SK-N-SH (cell line): ENCODE measurements around the gene TNFRSF18. TPM values are rescaled to one million over a fixed set of nuclear protein-coding genes. Genes with fewer than 3 reads are reported as not detected.

Experiments
- CTCF ChIA-PET: fragments of 300-600, 350-600 bp; formaldehyde crosslinking; extraction: SDS; loops from one replicate; lab custom pipeline; 2021; lab: Yijun Ruan, JAX
- POLR2A ChIA-PET: fragments of 350-600 bp; sonication (Branson Sonifier 250); formaldehyde crosslinking; extraction: SDS; loops from one replicate; lab custom pipeline; 2020; ENCODE audit warnings: antibody characterized with exemption, inconsistent platforms; lab: Yijun Ruan, JAX
- DNase-seq: peaks from one replicate; pipeline ENCODE4 v3.0.0; 2012
- H2AFZ ChIP-seq: fragments of 200-600 bp; sonication (generic); 2 replicates; pipeline ENCODE4 v1.8.1; 2016; ENCODE audit warnings: antibody characterized with exemption, mild to moderate bottlenecking, low read depth
- H3F3A ChIP-seq: fragments of 200-600 bp; sonication (generic); replicated peaks from 2 replicates; pipeline ENCODE3; 2016; ENCODE audit warnings: antibody characterized with exemption, mild to moderate bottlenecking; ENCODE audit not compliant: insufficient read depth
- H3K27ac ChIP-seq, 2 experiments: fragments of 200-500 bp in 1 of 2; fragments of 200-600 bp in 1 of 2; sonication (Bioruptor generic) in 1 of 2; sonication (generic), shearing (Covaris generic) in 1 of 2; 2 replicates each; pipeline versions ENCODE4 v1.5.1 to v1.6.1; 2014 to 2016; ENCODE audit warnings: low read depth in 2 of 2, inconsistent platforms in 1 of 2, low read length in 1 of 2, mild to moderate bottlenecking in 1 of 2, mixed read lengths in 1 of 2
- H3K27me3 ChIP-seq: fragments of 200-600 bp; sonication (generic), shearing (Covaris generic); 2 replicates; pipeline ENCODE4 v1.6.1; 2016; ENCODE audit warnings: mixed run types; ENCODE audit not compliant: insufficient read depth
- H3K36me3 ChIP-seq, 2 experiments: fragments of 200-500 bp in 1 of 2; fragments of 200-600 bp in 1 of 2; sonication (Bioruptor generic) in 1 of 2; sonication (generic) in 1 of 2; replicated peaks in 1 of 2; 2 replicates each; pipeline versions ENCODE3 to v1.5.1; 2014 to 2016; ENCODE audit warnings: low read length in 1 of 2, mild to moderate bottlenecking in 1 of 2; ENCODE audit not compliant: insufficient read depth in 2 of 2, control insufficient read depth in 1 of 2
- H3K4me1 ChIP-seq, 2 experiments: fragments of 200-500 bp in 1 of 2; fragments of 200-600 bp in 1 of 2; sonication (Bioruptor generic) in 1 of 2; sonication (generic), shearing (Covaris generic) in 1 of 2; 2 replicates each; pipeline versions ENCODE4 v1.5.1 to v1.6.1; 2014 to 2016; ENCODE audit warnings: low read depth in 1 of 2, low read length in 1 of 2, mixed run types in 1 of 2; ENCODE audit not compliant: insufficient read depth in 2 of 2, control insufficient read depth in 1 of 2
- H3K4me2 ChIP-seq: fragments of 200-600 bp; sonication (generic), shearing (Covaris generic); 2 replicates; pipeline ENCODE4 v1.6.1; 2017; ENCODE audit warnings: mixed run types
- H3K4me3 ChIP-seq, 2 experiments: fragments of 200-500 bp in 1 of 2; fragments of 200-600 bp in 1 of 2; sonication (Bioruptor generic) in 1 of 2; sonication (generic), shearing (Covaris generic) in 1 of 2; 2 replicates each; pipeline versions ENCODE4 v1.5.1 to v1.8.1; 2014 to 2016; ENCODE audit warnings: low read depth in 2 of 2, inconsistent platforms in 1 of 2, low read length in 1 of 2, mild to moderate bottlenecking in 1 of 2, mixed read lengths in 1 of 2, moderate library complexity in 1 of 2
- H3K79me2 ChIP-seq: fragments of 200-600 bp; sonication (generic); 2 replicates; pipeline ENCODE4 v1.8.1; 2017; ENCODE audit warnings: mild to moderate bottlenecking; ENCODE audit not compliant: insufficient read depth
- H3K9ac ChIP-seq: fragments of 200-600 bp; sonication (generic); 2 replicates; pipeline ENCODE4 v1.6.1; 2017; ENCODE audit warnings: mixed run types
- H3K9me2 ChIP-seq: fragments of 200-600 bp; sonication (generic); 2 replicates; pipeline ENCODE4 v1.6.1; 2017; ENCODE audit warnings: mixed run types
- H3K9me3 ChIP-seq: fragments of 200-600 bp; sonication (generic); 2 replicates; pipeline ENCODE4 v1.6.1; 2017; ENCODE audit warnings: mixed run types, mild to moderate bottlenecking, moderate library complexity
- H4K20me1 ChIP-seq: fragments of 200-600 bp; sonication (generic); 2 replicates; pipeline ENCODE4 v1.6.1; 2017; ENCODE audit warnings: mild to moderate bottlenecking, mixed run types; ENCODE audit not compliant: insufficient read depth
- CTCF ChIP-seq: fragments of 200-600 bp; sonication (generic); IDR thresholded peaks from 2 replicates; pipeline ENCODE4 v1.6.1; 2017; ENCODE audit warnings: antibody characterized with exemption, mild to moderate bottlenecking, moderate library complexity
- EP300 ChIP-seq, 2 experiments: IDR thresholded peaks; 2 replicates each; pipeline versions ENCODE4 v1.4.0 to v1.6.1; 2012; ENCODE audit warnings: borderline replicate concordance in 1 of 2, low read depth in 1 of 2, low read length in 1 of 2
- EZH2phosphoT487 ChIP-seq: fragments of 200-600 bp; sonication (generic); IDR thresholded peaks from 2 replicates; pipeline ENCODE4 v1.6.1; 2017; ENCODE audit warnings: low read depth, mixed run types, mild to moderate bottlenecking, antibody characterized with exemption, moderate library complexity, borderline replicate concordance
- FOSL2 ChIP-seq: IDR thresholded peaks from 2 replicates; pipeline ENCODE4 v1.4.0; 2012; ENCODE audit warnings: low read depth, mild to moderate bottlenecking, moderate library complexity, borderline replicate concordance
- FOXJ3 ChIP-seq: sonication (generic); formaldehyde crosslinking; IDR thresholded peaks from 2 replicates; pipeline ENCODE4 v1.5.1; 2020; ENCODE audit warnings: mild to moderate bottlenecking, missing genetic modification reagents
- FOXM1 ChIP-seq: IDR thresholded peaks from 2 replicates; pipeline ENCODE4 v1.4.0; 2012; ENCODE audit warnings: low read depth, mild to moderate bottlenecking
- GABPA ChIP-seq: IDR thresholded peaks from 2 replicates; pipeline ENCODE4 v1.4.0; 2012; ENCODE audit warnings: low read depth, mild to moderate bottlenecking
- GATA2 ChIP-seq: sonication (generic); formaldehyde crosslinking; IDR thresholded peaks from 2 replicates; pipeline ENCODE4 v1.5.0; 2020; ENCODE audit warnings: mild to moderate bottlenecking, missing genetic modification reagents
- MAX ChIP-seq: IDR thresholded peaks from 2 replicates; pipeline ENCODE4 v1.4.0; 2012; ENCODE audit warnings: low read depth
- MXI1 ChIP-seq: IDR thresholded peaks from 2 replicates; pipeline ENCODE4 v1.6.1; 2012; ENCODE audit warnings: mild to moderate bottlenecking, low read depth, low read length, improper control_type of control experiment
- NFIC ChIP-seq: IDR thresholded peaks from 2 replicates; pipeline ENCODE4 v1.4.0; 2012; ENCODE audit warnings: borderline replicate concordance
- NRF1 ChIP-seq: IDR thresholded peaks from 2 replicates; pipeline ENCODE4 v1.6.1; 2012; ENCODE audit warnings: low read depth, mild to moderate bottlenecking, low read length
- RAD21 ChIP-seq: IDR thresholded peaks from 2 replicates; pipeline ENCODE4 v1.6.1; 2012; ENCODE audit warnings: mild to moderate bottlenecking, low read length
- RFX5 ChIP-seq: IDR thresholded peaks from 2 replicates; pipeline ENCODE4 v1.6.1; 2012; ENCODE audit warnings: mild to moderate bottlenecking, improper control_type of control experiment, low read length
- SMC3 ChIP-seq: IDR thresholded peaks from 2 replicates; pipeline ENCODE4 v1.6.1; 2012; ENCODE audit warnings: low read depth, low read length, improper control_type of control experiment
- TCF12 ChIP-seq: IDR thresholded peaks from 2 replicates; pipeline ENCODE4 v1.4.0; 2012
- TEAD4 ChIP-seq: IDR thresholded peaks from 2 replicates; pipeline ENCODE4 v1.4.0; 2012; ENCODE audit warnings: mild to moderate bottlenecking, borderline replicate concordance; ENCODE audit not compliant: insufficient read depth
- USF1 ChIP-seq: IDR thresholded peaks from 2 replicates; pipeline ENCODE4 v1.4.0; 2012; ENCODE audit warnings: low read depth, borderline replicate concordance
- ZBTB33 ChIP-seq: IDR thresholded peaks from 2 replicates; pipeline ENCODE4 v1.4.0; 2012; ENCODE audit warnings: low read depth, borderline replicate concordance
- WGBS: methylation state at CpG from one replicate; pipeline ENCODE4 v1.1.6; 2017; ENCODE audit warnings: low lambda C conversion rate; 5-methylcytosine and 5-hydroxymethylcytosine counted together
- polyA plus RNA-seq, 3 experiments: library from polyadenylated mRNA; depleted of rRNA; stranded (reverse); fragments of >200 nt; gene quantifications; 2 replicates each; pipeline ENCODE4 v1.2.3, GENCODE V29; 2012
- TF ChIP-seq, protein P1 (sequence below): fragments of 150-350 bp; IDR thresholded peaks from 2 replicates; pipeline ENCODE4 v1.6.1; 2016; ENCODE audit warnings: mild to moderate bottlenecking, low read depth, low read length

Gene TNFRSF18
- polyA plus RNA-seq, 1 of the 3 experiments (the other 2 are of a cell fraction) = 0.05 TPM

DNA sequence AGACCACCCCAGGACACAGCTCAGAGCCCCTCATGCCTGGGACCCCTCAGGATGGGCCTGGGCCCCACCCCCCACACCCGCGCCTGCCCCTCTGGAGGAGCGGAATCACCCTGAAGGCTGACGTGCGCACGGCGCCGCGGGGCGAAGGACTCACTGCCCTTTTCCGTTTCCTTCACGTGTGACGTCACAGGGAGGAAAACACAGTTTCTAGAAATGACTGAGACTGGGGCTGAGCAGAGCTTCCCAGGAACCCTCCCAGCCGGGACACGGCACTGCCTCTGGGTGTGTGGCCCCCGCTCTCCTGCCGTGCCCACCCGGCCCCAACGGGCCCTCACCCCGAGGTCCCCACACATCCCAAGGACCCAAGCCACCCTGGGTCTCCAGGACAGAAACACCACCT lies 12.9 kb upstream of the TNFRSF18 start:
- POLR2A ChIA-PET = no interaction called here
- WGBS = no CpG with 5 or more reads among the region's 20 CpGs
- Histone ChIP-seq H3K79me2 (no peaks in the 10 kb centered on the region; the same call in 1 of the 2 replicates), H2AFZ (no peak overlapping the region), H3F3A (no peaks in the 10 kb centered on the region), H3K4me1 (no peaks in the 10 kb centered on the region), H3K27me3 (no peaks in the 10 kb centered on the region), H3K27ac (no peak overlapping the region), H3K9ac (no peak overlapping the region), H3K9me2 (no peaks in the 10 kb centered on the region), H4K20me1 (no peaks in the 10 kb centered on the region), H3K4me3 (no peak overlapping the region), H3K36me3 (peaks cover 0 to 51% of the 10 kb centered on the region in 2 experiments), H3K9me3 (no peaks in the 10 kb centered on the region), H3K4me2 (no peak overlapping the region)
- CTCF ChIA-PET = interaction anchor here (1.7 kb wide), 1 partner anchor 98 kb away, joined by 7 read pairs; no protein-coding TSS in a partner anchor
- DNase-seq = no peak
- TF ChIP-seq FOXM1 (no peak), FOXJ3 (no peak), MXI1 (no peak), TEAD4 (no peak), USF1 (no peak), TCF12 (no peak), NFIC (no peak)

GRCh38 chr1:1218524-1219200 lies 12.3 kb upstream of the TNFRSF18 start:
- Histone ChIP-seq H3K9me3 (no peaks in the 10 kb centered on the region), H3K9ac (no peak overlapping the region), H3K4me1 (no peaks in the 10 kb centered on the region), H2AFZ (no peak overlapping the region), H3K4me3 (no peak overlapping the region), H3K79me2 (no peaks in the 10 kb centered on the region), H3K27me3 (no peaks in the 10 kb centered on the region), H3K9me2 (no peaks in the 10 kb centered on the region), H4K20me1 (no peaks in the 10 kb centered on the region), H3F3A (no peaks in the 10 kb centered on the region), H3K27ac (no peak overlapping the region), H3K36me3 (peaks cover 0 to 51% of the 10 kb centered on the region in 2 experiments), H3K4me2 (no peak overlapping the region)
- no peak for DNase-seq
- ChIA-PET POLR2A (interaction anchor here (0.6 kb wide), 1 partner anchor 143 kb away, joined by 3 read pairs; no protein-coding TSS in a partner anchor), CTCF (interaction anchor here (1.7 kb wide), 1 partner anchor 97 kb away, joined by 7 read pairs; no protein-coding TSS in a partner anchor)
- TF ChIP-seq EZH2phosphoT487 (no peak), CTCF (no peak), TEAD4 (no peak), FOSL2 (no peak), RAD21 (no peak), EP300 (IDR thresholded peaks at IDR 0.05; ENCODE audit: borderline replicate concordance in 1 of 2, low read depth in 1 of 2, low read length in 1 of 2) (no peak), GATA2 (CRISPR knock-in tag) (no peak), SMC3 (no peak), GABPA (no peak), NRF1 (no peak), NFIC (no peak), MAX (no peak), TCF12 (no peak), RFX5 (no peak), ZBTB33 (no peak)
- TF ChIP-seq, protein P1, sequence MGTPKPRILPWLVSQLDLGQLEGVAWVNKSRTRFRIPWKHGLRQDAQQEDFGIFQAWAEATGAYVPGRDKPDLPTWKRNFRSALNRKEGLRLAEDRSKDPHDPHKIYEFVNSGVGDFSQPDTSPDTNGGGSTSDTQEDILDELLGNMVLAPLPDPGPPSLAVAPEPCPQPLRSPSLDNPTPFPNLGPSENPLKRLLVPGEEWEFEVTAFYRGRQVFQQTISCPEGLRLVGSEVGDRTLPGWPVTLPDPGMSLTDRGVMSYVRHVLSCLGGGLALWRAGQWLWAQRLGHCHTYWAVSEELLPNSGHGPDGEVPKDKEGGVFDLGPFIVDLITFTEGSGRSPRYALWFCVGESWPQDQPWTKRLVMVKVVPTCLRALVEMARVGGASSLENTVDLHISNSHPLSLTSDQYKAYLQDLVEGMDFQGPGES = no peak
- WGBS = 90% methylated on average over 13 of the region's 36 CpGs
